ENCODE measurements around the gene SCN8A.
"Not testable (repeated sequence)": the region's sequence is repeated elsewhere in the genome, so short reads cannot be mapped to it uniquely, and the experiment has no call there.

The SCN8A gene

GRCh38 chr12:51817027-51817953 is 226.3 kb downstream of the SCN8A start:
- peak; percentile 9 for DNase-seq

GRCh38 chr12:51818086-51818485 is 227.1 kb downstream of the SCN8A start:
- no peak for DNase-seq

- peak; percentile 26 for DNase-seq
Measured at GRCh38 chr12:51818566-51819300, 227.7 kb downstream of the SCN8A start.

- peak; percentile 57 for DNase-seq
Measured at GRCh38 chr12:51819736-51820525, 228.9 kb downstream of the SCN8A start.

- DNase-seq = peak; percentile 91
Measured at GRCh38 chr12:51820526-51821439, 229.8 kb downstream of the SCN8A start.

- DNase-seq = peak; percentile 41
Measured at GRCh38 chr12:51821440-51822260, 230.6 kb downstream of the SCN8A start.

GRCh38 chr12:51822261-51822616 is 231.2 kb downstream of the SCN8A start:
- no peak for DNase-seq

GRCh38 chr12:51822956-51823355 is 231.9 kb downstream of the SCN8A start:
- DNase-seq = no peak

GRCh38 chr12:51823875-51824565 is 233.0 kb downstream of the SCN8A start:
- no peak for DNase-seq

GRCh38 chr12:51825216-51825615 is 234.2 kb downstream of the SCN8A start:
- DNase-seq = no peak

- no peak for DNase-seq
Measured at GRCh38 chr12:51826881-51827280, 235.8 kb downstream of the SCN8A start.

- DNase-seq = no peak
Measured at GRCh38 chr12:51827925-51828818, 237.1 kb downstream of the SCN8A start.

- no peak for DNase-seq
Measured at GRCh38 chr12:51829011-51829481, 238.0 kb downstream of the SCN8A start.

GRCh38 chr12:51829641-51830040 is 238.6 kb downstream of the SCN8A start:
- no peak for DNase-seq

GRCh38 chr12:51831817-51832216 is 240.8 kb downstream of the SCN8A start:
- not testable (repeated sequence) for DNase-seq

GRCh38 chr12:51832354-51833107 is 241.5 kb downstream of the SCN8A start:
- no peak for DNase-seq

GRCh38 chr12:51833448-51834227 is 242.6 kb downstream of the SCN8A start:
- DNase-seq = no peak

Data from right kidney (tissue), 1 donor.